Measurements from ENCODE around the gene PNP.

GRCh38 chr14:20490563-20490962, 21.4 kb downstream of the PNP start:
- TF ChIP-seq POLR2A (IDR thresholded peaks at IDR 0.05; ENCODE audit: low read length): no peak
- TF ChIP-seq GATA1 (IDR thresholded peaks at IDR 0.05; ENCODE audit: low read depth, low read length): no peak

Measured in erythroblast (primary cell).